H9 (cell line): Measurements from ENCODE around the gene CACNA2D3. TPM values are rescaled to one million over a fixed set of nuclear protein-coding genes. Genes with fewer than 3 reads are reported as not detected.

Source experiments
- DNase-seq: peaks from one replicate; pipeline ENCODE4 v3.0.0-alpha.2; 2017
- H2AFZ ChIP-seq: one replicate; pipeline ENCODE4 v1.6.1; 2013; ENCODE audit warnings: mild to moderate bottlenecking, low read length, control low read depth, moderate library complexity
- H2AK5ac ChIP-seq: 2 replicates; pipeline ENCODE4 v1.6.1; 2013; ENCODE audit warnings: low read length, control low read depth, mixed read lengths; ENCODE audit not compliant: insufficient read length
- H2BK120ac ChIP-seq: one replicate; pipeline ENCODE4 v1.6.1; 2013; ENCODE audit warnings: low read depth, mild to moderate bottlenecking, low read length, control low read depth, inconsistent platforms; ENCODE audit not compliant: poor library complexity, severe bottlenecking
- H2BK12ac ChIP-seq: 2 replicates; pipeline ENCODE4 v1.6.1; 2013; ENCODE audit warnings: low read length, control low read depth, mixed read lengths, low read depth; ENCODE audit not compliant: insufficient read length
- H2BK15ac ChIP-seq: 2 replicates; pipeline ENCODE4 v1.6.1; 2013; ENCODE audit warnings: low read depth, low read length, control low read depth
- H2BK20ac ChIP-seq: one replicate; pipeline ENCODE4 v1.6.1; 2013; ENCODE audit warnings: low read depth, mild to moderate bottlenecking, low read length, control low read depth, inconsistent platforms; ENCODE audit not compliant: poor library complexity, severe bottlenecking
- H2BK5ac ChIP-seq: 2 replicates; pipeline ENCODE4 v1.6.1; 2013; ENCODE audit warnings: low read length, control low read depth, mixed read lengths; ENCODE audit not compliant: insufficient read length
- H3K14ac ChIP-seq: 2 replicates; pipeline ENCODE4 v1.6.1; 2013; ENCODE audit warnings: low read length, control low read depth; ENCODE audit not compliant: insufficient read depth
- H3K18ac ChIP-seq: 2 replicates; pipeline ENCODE4 v1.6.1; 2013; ENCODE audit warnings: low read depth, mild to moderate bottlenecking, mixed read lengths, low read length, control low read depth; ENCODE audit not compliant: insufficient read length
- H3K23ac ChIP-seq: 2 replicates; pipeline ENCODE4 v1.6.1; 2013; ENCODE audit warnings: low read length, control low read depth, mixed read lengths, low read depth; ENCODE audit not compliant: insufficient read length
- H3K23me2 ChIP-seq: 2 replicates; pipeline ENCODE4 v1.6.1; 2013; ENCODE audit warnings: low read depth, mild to moderate bottlenecking, mixed read lengths, low read length, control low read depth; ENCODE audit not compliant: insufficient read length, poor library complexity, severe bottlenecking
- H3K27ac ChIP-seq: 2 replicates; pipeline ENCODE4 v1.5.1; 2013; ENCODE audit warnings: low read length, control low read depth, mixed read lengths, low read depth; ENCODE audit not compliant: insufficient read length
- H3K27me3 ChIP-seq: 2 replicates; pipeline ENCODE4 v1.6.1; 2013; ENCODE audit warnings: low read length, control low read depth, inconsistent platforms; ENCODE audit not compliant: insufficient read depth
- H3K4ac ChIP-seq: 2 replicates; pipeline ENCODE4 v1.6.1; 2013; ENCODE audit warnings: low read depth, mild to moderate bottlenecking, control low read depth, inconsistent platforms, low read length, moderate library complexity
- H3K4me1 ChIP-seq: 2 replicates; pipeline ENCODE4 v1.6.1; 2013; ENCODE audit warnings: low read length, control low read depth, inconsistent platforms; ENCODE audit not compliant: insufficient read depth
- H3K4me2 ChIP-seq: 2 replicates; pipeline ENCODE4 v1.6.1; 2013; ENCODE audit warnings: low read length, control low read depth, mixed read lengths; ENCODE audit not compliant: insufficient read length, insufficient read depth
- H3K56ac ChIP-seq: 2 replicates; pipeline ENCODE4 v1.6.1; 2013; ENCODE audit warnings: low read depth, mild to moderate bottlenecking, mixed read lengths, low read length, control low read depth; ENCODE audit not compliant: insufficient read length
- H3K79me1 ChIP-seq: 2 replicates; pipeline ENCODE4 v1.6.1; 2013; ENCODE audit warnings: low read depth, mild to moderate bottlenecking, moderate library complexity, low read length, control low read depth, inconsistent platforms; ENCODE audit not compliant: insufficient read depth, poor library complexity, severe bottlenecking
- H3K79me2 ChIP-seq: 2 replicates; pipeline ENCODE4 v1.6.1; 2013; ENCODE audit warnings: low read length, control low read depth, inconsistent platforms; ENCODE audit not compliant: insufficient read depth
- H3K9ac ChIP-seq: 2 replicates; pipeline ENCODE4 v1.6.1; 2013; ENCODE audit warnings: low read length, control low read depth, mixed read lengths; ENCODE audit not compliant: insufficient read length; ENCODE audit errors: extremely low read depth
- H3K9me3 ChIP-seq: one replicate; pipeline ENCODE4 v1.6.1; 2013; ENCODE audit warnings: low read depth, low read length, inconsistent platforms; ENCODE audit not compliant: control insufficient read depth
- H3T11ph ChIP-seq: one replicate; pipeline ENCODE4 v1.6.1; 2013; ENCODE audit warnings: mild to moderate bottlenecking, low read length, control low read depth, inconsistent platforms
- H4K20me1 ChIP-seq: one replicate; pipeline ENCODE4 v1.6.1; 2013; ENCODE audit not compliant: control insufficient read depth, insufficient read length, insufficient read depth
- H4K5ac ChIP-seq: 2 replicates; pipeline ENCODE4 v1.6.1; 2013; ENCODE audit warnings: low read depth, mild to moderate bottlenecking, mixed read lengths, low read length, control low read depth; ENCODE audit not compliant: insufficient read length
- H4K8ac ChIP-seq: replicated peaks from 2 replicates; pipeline ENCODE4 v1.6.1; 2013; ENCODE audit warnings: low read length, control low read depth, mixed read lengths, low read depth; ENCODE audit not compliant: insufficient read length
- H4K91ac ChIP-seq: 2 replicates; pipeline ENCODE4 v1.6.1; 2013; ENCODE audit warnings: low read depth, mild to moderate bottlenecking, moderate library complexity, mixed read lengths, low read length, control low read depth; ENCODE audit not compliant: insufficient read length
- H3K27ac Mint-ChIP-seq, 3 experiments: 2 replicates in 2 of 3; 3 replicates in 1 of 3; pipeline ENCODE4 v1.8.0; 2020 to 2021; ENCODE audit warnings: mixed read lengths in 3 of 3, mild to moderate bottlenecking in 1 of 3, moderate library complexity in 1 of 3
- H3K27me3 Mint-ChIP-seq: 2 replicates; pipeline ENCODE4 v1.8.0; 2021; ENCODE audit warnings: low read depth, mild to moderate bottlenecking, moderate library complexity, mixed read lengths
- H3K36me3 Mint-ChIP-seq, 3 experiments: 2 replicates in 2 of 3; 3 replicates in 1 of 3; pipeline ENCODE4 v1.8.0; 2020 to 2021; ENCODE audit warnings: low read depth in 3 of 3, mixed read lengths in 3 of 3; ENCODE audit not compliant: insufficient read depth in 1 of 3
- H3K4me1 Mint-ChIP-seq, 2 experiments: 2 replicates each; pipeline ENCODE4 v1.8.0; 2020; ENCODE audit warnings: mixed read lengths in 2 of 2
- H3K4me3 Mint-ChIP-seq, 2 experiments: 2 replicates in 1 of 2; 3 replicates in 1 of 2; pipeline ENCODE4 v1.8.0; 2020 to 2021; ENCODE audit warnings: mild to moderate bottlenecking in 2 of 2, mixed read lengths in 2 of 2, moderate library complexity in 1 of 2
- H3K9me3 Mint-ChIP-seq, 2 experiments: 2 replicates in 1 of 2; 3 replicates in 1 of 2; pipeline ENCODE4 v1.8.0; 2020; ENCODE audit warnings: mild to moderate bottlenecking in 2 of 2, mixed read lengths in 2 of 2, moderate library complexity in 1 of 2
- CTCF ChIP-seq: fragments of 200-600 bp; sonication (generic); conservative IDR thresholded peaks from 3 replicates; pipeline ENCODE4 v1.8.0; 2021; ENCODE audit warnings: antibody characterized with exemption, mild to moderate bottlenecking
- WGBS: extraction: QIAGEN DNeasy Blood & Tissue Kit; methylation state at CpG from one replicate; pipeline ENCODE4 v1.1.7; 2013; ENCODE audit warnings: missing lambda C conversion rate, low lambda C conversion rate, mixed read lengths; ENCODE audit not compliant: insufficient read length; ENCODE audit errors: extremely low coverage; 5-methylcytosine and 5-hydroxymethylcytosine counted together
- total RNA-seq: library from RNA; stranded (reverse); gene quantifications from 2 replicates; pipeline ENCODE4 v1.2.1, GENCODE V29; 2021

The CACNA2D3 gene
- total RNA-seq, 1 experiment from 2014 or later, result 3.2 TPM

- Histone ChIP-seq H3K56ac (no peak overlapping the region), H2BK20ac (no peak overlapping the region), H2AK5ac (no peak overlapping the region), H4K91ac (no peak overlapping the region), H2BK12ac (no peak overlapping the region), H3K9ac (no peak overlapping the region), H4K5ac (no peak overlapping the region), H3K18ac (no peak overlapping the region), H4K8ac (no peak overlapping the region), H3K23me2 (no peaks in the 10 kb centered on the region), H3K14ac (no peak overlapping the region), H3K79me2 (no peaks in the 10 kb centered on the region), H3K27me3 (no peaks in the 10 kb centered on the region), H2BK5ac (no peak overlapping the region), H3K79me1 (no peaks in the 10 kb centered on the region), H3K9me3 (no peaks in the 10 kb centered on the region), H2BK120ac (no peak overlapping the region), H3K4me2 (no peak overlapping the region), H2BK15ac (no peak overlapping the region), H3T11ph (no peak overlapping the region), H3K23ac (no peak overlapping the region), H3K27ac (no peak overlapping the region), H4K20me1 (no peaks in the 10 kb centered on the region), H3K4ac (no peak overlapping the region), H2AFZ (no peak overlapping the region), H3K4me1 (no peaks in the 10 kb centered on the region)
- no peak for DNase-seq
- no CpG with 5 or more reads among the region's 3 CpGs for WGBS
- H3K36me3 Mint-ChIP-seq, result no peaks in the 10 kb centered on the region
- H3K27ac Mint-ChIP-seq, result no peak overlapping the region
- no peak for TF ChIP-seq CTCF
- no peak overlapping the region for H3K4me3 Mint-ChIP-seq
- peaks cover 7% of the 10 kb centered on the region for H3K27me3 Mint-ChIP-seq
- no peaks in the 10 kb centered on the region for H3K9me3 Mint-ChIP-seq
- peaks cover 7 to 18% of the 10 kb centered on the region in 2 experiments for H3K4me1 Mint-ChIP-seq
Measured at GRCh38 chr3:54305409-54306099, 183.2 kb downstream of the CACNA2D3 start.
